ENCODE data around the gene NCEH1. TPM values are rescaled to one million over a fixed set of nuclear protein-coding genes. Genes with fewer than 3 reads are reported as not detected.

NCEH1 gene
- total and polyA plus RNA-seq, 2 experiments from 2014 or later, result 1.8 to 4.9 TPM

DNA sequence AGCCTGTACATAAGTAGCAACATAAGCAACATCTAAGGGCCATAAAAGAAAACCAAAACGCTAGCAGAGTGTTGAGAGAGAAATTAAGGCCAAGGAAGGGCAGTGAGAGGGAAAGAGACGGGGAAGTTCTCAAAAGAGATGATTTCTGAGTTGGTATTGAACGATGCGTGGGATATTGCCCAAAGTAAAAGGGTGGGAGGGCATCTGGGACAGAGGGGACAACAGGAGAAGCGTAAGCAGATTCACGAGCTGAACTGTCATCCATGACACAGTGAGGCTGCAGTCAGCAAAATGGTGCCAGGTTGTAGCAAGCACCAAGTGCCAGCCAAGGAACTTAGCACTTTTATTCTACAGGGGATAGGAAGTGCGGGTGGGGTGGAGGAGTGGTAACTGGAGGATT lies 11.8 kb downstream of the NCEH1 start:
- H3K27me3 Mint-ChIP-seq (ENCODE audit: insufficient read depth, low read depth, poor library complexity), result peaks cover 3% of the 10 kb centered on the region
- no peak for TF ChIP-seq NANOG (IDR thresholded peaks at IDR 0.05; ENCODE audit: borderline replicate concordance)
- TF ChIP-seq ZNF331 (CRISPR knock-in tag; IDR thresholded peaks at IDR 0.05; ENCODE audit: low read depth), result no peak
- TF ChIP-seq EZH2 (IDR thresholded peaks at IDR 0.05; ENCODE audit: low read depth, unreplicated experiment), result no peak
- no peak for TF ChIP-seq EZH2phosphoT487 (IDR thresholded peaks at IDR 0.05; ENCODE audit: unreplicated experiment)
- TF ChIP-seq ZNF114 (CRISPR knock-in tag; IDR thresholded peaks at IDR 0.05), result no peak
- no peak for TF ChIP-seq CTCF (conservative IDR thresholded peaks at IDR 0.05; ENCODE audit: low read depth in 2 of 2)
- no peak for TF ChIP-seq STAT1 (IDR thresholded peaks at IDR 0.05; ENCODE audit: unreplicated experiment)
- no peak for TF ChIP-seq POLR2AphosphoS5 (IDR thresholded peaks at IDR 0.05; ENCODE audit: low read depth)
- TF ChIP-seq, protein P1, sequence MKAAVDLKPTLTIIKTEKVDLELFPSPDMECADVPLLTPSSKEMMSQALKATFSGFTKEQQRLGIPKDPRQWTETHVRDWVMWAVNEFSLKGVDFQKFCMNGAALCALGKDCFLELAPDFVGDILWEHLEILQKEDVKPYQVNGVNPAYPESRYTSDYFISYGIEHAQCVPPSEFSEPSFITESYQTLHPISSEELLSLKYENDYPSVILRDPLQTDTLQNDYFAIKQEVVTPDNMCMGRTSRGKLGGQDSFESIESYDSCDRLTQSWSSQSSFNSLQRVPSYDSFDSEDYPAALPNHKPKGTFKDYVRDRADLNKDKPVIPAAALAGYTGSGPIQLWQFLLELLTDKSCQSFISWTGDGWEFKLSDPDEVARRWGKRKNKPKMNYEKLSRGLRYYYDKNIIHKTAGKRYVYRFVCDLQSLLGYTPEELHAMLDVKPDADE (IDR thresholded peaks at IDR 0.05), result no peak
- TF ChIP-seq, protein P2, sequence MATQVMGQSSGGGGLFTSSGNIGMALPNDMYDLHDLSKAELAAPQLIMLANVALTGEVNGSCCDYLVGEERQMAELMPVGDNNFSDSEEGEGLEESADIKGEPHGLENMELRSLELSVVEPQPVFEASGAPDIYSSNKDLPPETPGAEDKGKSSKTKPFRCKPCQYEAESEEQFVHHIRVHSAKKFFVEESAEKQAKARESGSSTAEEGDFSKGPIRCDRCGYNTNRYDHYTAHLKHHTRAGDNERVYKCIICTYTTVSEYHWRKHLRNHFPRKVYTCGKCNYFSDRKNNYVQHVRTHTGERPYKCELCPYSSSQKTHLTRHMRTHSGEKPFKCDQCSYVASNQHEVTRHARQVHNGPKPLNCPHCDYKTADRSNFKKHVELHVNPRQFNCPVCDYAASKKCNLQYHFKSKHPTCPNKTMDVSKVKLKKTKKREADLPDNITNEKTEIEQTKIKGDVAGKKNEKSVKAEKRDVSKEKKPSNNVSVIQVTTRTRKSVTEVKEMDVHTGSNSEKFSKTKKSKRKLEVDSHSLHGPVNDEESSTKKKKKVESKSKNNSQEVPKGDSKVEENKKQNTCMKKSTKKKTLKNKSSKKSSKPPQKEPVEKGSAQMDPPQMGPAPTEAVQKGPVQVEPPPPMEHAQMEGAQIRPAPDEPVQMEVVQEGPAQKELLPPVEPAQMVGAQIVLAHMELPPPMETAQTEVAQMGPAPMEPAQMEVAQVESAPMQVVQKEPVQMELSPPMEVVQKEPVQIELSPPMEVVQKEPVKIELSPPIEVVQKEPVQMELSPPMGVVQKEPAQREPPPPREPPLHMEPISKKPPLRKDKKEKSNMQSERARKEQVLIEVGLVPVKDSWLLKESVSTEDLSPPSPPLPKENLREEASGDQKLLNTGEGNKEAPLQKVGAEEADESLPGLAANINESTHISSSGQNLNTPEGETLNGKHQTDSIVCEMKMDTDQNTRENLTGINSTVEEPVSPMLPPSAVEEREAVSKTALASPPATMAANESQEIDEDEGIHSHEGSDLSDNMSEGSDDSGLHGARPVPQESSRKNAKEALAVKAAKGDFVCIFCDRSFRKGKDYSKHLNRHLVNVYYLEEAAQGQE (IDR thresholded peaks at IDR 0.05; ENCODE audit: unreplicated experiment), result no peak
- no peak for TF ChIP-seq JUNB (IDR thresholded peaks at IDR 0.05; ENCODE audit: unreplicated experiment)
- no peak for TF ChIP-seq CREB1 (CRISPR knock-in tag; IDR thresholded peaks at IDR 0.05; ENCODE audit: low read depth)
- no peak for TF ChIP-seq ZNF462 (CRISPR knock-in tag; IDR thresholded peaks at IDR 0.05)
- DNase-seq (ENCODE audit: low spot score), result no peak
- Histone ChIP-seq H3K27me3 (ENCODE audit: insufficient read depth) (no peaks in the 10 kb centered on the region), H2AFZ (no peak overlapping the region), H3K9me2 (ENCODE audit: insufficient read depth) (no peaks in the 10 kb centered on the region), H3K4me2 (no peak overlapping the region), H3K4me1 (ENCODE audit: insufficient read depth) (peaks cover 11% of the 10 kb centered on the region), H3K27ac (ENCODE audit: low read depth) (no peak overlapping the region), H3K79me2 (replicated peaks; ENCODE audit: insufficient read depth) (peaks cover 4% of the 10 kb centered on the region; the same call in 1 of the 2 replicates), H3K4me3 (no peak overlapping the region), H3F3A (replicated peaks; ENCODE audit: low read depth) (no peaks in the 10 kb centered on the region), H4K20me1 (replicated peaks; ENCODE audit: insufficient read depth) (0 out of 2 replicates have a peak, but pooled peaks cover 3% of the 10 kb centered on the region), H3K36me3 (ENCODE audit: insufficient read depth) (no peaks in the 10 kb centered on the region)
- H3K4me3 Mint-ChIP-seq, result no peak overlapping the region
- no peaks in the 10 kb centered on the region for H3K9me3 Mint-ChIP-seq
- peaks cover 20% of the 10 kb centered on the region for H3K4me1 Mint-ChIP-seq
- H3K36me3 Mint-ChIP-seq (ENCODE audit: low read depth), result no peaks in the 10 kb centered on the region
- H3K27ac Mint-ChIP-seq, result peak overlapping the region; percentile 24; the same call in 1 of the 2 replicates
- ATAC-seq, result no peak
